ENCODE data around the gene TARS1.

DNA sequence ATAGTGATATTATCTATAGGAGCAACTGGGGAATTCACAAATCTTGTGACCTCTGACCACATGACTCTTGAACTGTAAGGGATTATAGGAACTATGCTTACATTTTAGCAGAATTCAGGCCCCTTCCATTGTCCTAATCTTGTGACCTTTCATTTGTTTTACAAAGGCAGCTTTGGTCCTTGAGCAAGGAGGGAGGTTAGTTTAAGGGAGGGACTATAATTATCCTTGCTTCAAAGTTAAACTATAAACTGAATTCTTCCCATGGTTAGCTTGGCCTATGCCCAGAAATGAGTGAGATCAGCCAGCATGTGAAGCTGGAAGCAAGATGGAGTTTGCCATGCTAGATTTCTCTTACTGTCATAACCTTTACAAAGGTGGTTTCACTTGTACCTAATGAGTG, 51.2 kb downstream of the TARS1 start:
- TF ChIP-seq TCF7L2 (IDR thresholded peaks at IDR 0.05; ENCODE audit: low read depth, low read length): no peak
- no peak for TF ChIP-seq MAX (IDR thresholded peaks at IDR 0.05)
- no peak for TF ChIP-seq MXD3 (CRISPR knock-in tag; IDR thresholded peaks at IDR 0.05)
